Smooth muscle cell (in vitro differentiated cells): Measurements from ENCODE around the gene C4orf17. TPM values are rescaled to one million over a fixed set of nuclear protein-coding genes. Genes with fewer than 3 reads are reported as not detected.

ENCODE experiments used
- DNase-seq: peaks from one replicate; lab custom pipeline; 2025; ENCODE audit not compliant: unreplicated experiment; lab: John Stamatoyannopoulos, UW
- H2AFZ ChIP-seq: fragments of 200-600 bp; sonication (generic); 2 replicates; pipeline ENCODE4 v1.6.0; 2016; ENCODE audit warnings: antibody characterized with exemption, low read depth, mild to moderate bottlenecking
- H3F3A ChIP-seq: fragments of 200-600 bp; sonication (generic); 2 replicates; pipeline ENCODE4 v1.6.0; 2017; ENCODE audit warnings: antibody characterized with exemption, low read depth
- H3K27ac ChIP-seq: fragments of 200-600 bp; sonication (generic); 2 replicates; pipeline ENCODE4 v1.5.1; 2016; ENCODE audit warnings: low read depth, mild to moderate bottlenecking
- H3K27me3 ChIP-seq: fragments of 200-600 bp; sonication (generic); 2 replicates; pipeline ENCODE4 v1.6.1; 2016; ENCODE audit warnings: low read depth, mild to moderate bottlenecking
- H3K36me3 ChIP-seq: fragments of 200-600 bp; sonication (generic); 2 replicates; pipeline ENCODE4 v1.5.1; 2016; ENCODE audit warnings: low read depth
- H3K4me1 ChIP-seq: fragments of 200-600 bp; sonication (generic); 2 replicates; pipeline ENCODE4 v1.5.1; 2016; ENCODE audit warnings: low read depth
- H3K4me2 ChIP-seq: fragments of 200-600 bp; sonication (generic); 2 replicates; pipeline ENCODE4 v1.6.0; 2016; ENCODE audit warnings: mild to moderate bottlenecking
- H3K4me3 ChIP-seq: fragments of 200-600 bp; sonication (generic); 2 replicates; pipeline ENCODE4 v1.5.1; 2016; ENCODE audit warnings: mild to moderate bottlenecking
- H3K79me2 ChIP-seq: fragments of 200-600 bp; sonication (generic); 2 replicates; pipeline ENCODE4 v1.6.0; 2016; ENCODE audit warnings: low read depth, mild to moderate bottlenecking
- H3K9ac ChIP-seq: fragments of 200-600 bp; sonication (generic); 2 replicates; pipeline ENCODE4 v1.6.0; 2016; ENCODE audit warnings: low read depth
- H3K9me3 ChIP-seq: fragments of 200-600 bp; sonication (generic); replicated peaks from 2 replicates; pipeline ENCODE4 v1.5.1; 2016; ENCODE audit warnings: low read depth
- H4K20me1 ChIP-seq: fragments of 200-600 bp; sonication (generic); 2 replicates; pipeline ENCODE4 v1.6.0; 2016; ENCODE audit warnings: low read depth
- CTCF ChIP-seq: fragments of 200-600 bp; sonication (generic); IDR thresholded peaks from 2 replicates; pipeline ENCODE4 v1.5.1; 2017; ENCODE audit warnings: borderline replicate concordance, mild to moderate bottlenecking, antibody characterized with exemption; ENCODE audit not compliant: insufficient read depth, poor library complexity, severe bottlenecking
- WGBS: methylation state at CpG from one replicate; pipeline ENCODE4 v1.1.7; 2016; ENCODE audit warnings: low lambda C conversion rate; 5-methylcytosine and 5-hydroxymethylcytosine counted together
- polyA plus RNA-seq: library from polyadenylated mRNA; unstranded; fragments of >200 nt; fragmentation: Nextera tagmentation; extraction: Ambion mirVana; gene quantifications from 2 replicates; pipeline ENCODE4 v1.2.1, GENCODE V29; 2016
- total RNA-seq: library from RNA; depleted of rRNA; stranded (reverse); fragments of >200 nt; gene quantifications from 2 replicates; pipeline ENCODE4 v1.2.3, GENCODE V29; 2014

Gene C4orf17
- total and polyA plus RNA-seq, 2 experiments from 2014 or later, result not detected

DNA sequence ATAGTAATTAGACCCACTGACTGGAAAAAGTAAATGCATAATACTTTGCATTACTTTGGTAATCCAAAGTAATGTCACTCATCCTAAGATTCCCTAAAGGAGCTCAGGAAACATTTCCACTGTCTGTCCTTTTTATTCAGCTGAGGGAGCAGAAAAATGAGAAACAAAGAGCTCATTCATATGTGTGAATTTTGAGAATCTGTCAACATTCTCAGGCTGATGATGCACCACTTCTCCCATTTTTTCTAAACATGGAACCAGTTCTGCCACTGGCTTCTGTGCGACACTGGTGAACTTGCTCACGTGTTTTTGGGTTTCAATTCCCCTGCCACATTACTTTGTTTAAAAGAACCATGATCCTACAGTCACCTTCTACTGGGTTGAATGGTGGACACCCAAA, 47.3 kb upstream of the C4orf17 start:
- DNase-seq, result no peak
- Histone ChIP-seq H3K4me1 (no peaks in the 10 kb centered on the region), H2AFZ (no peak overlapping the region), H4K20me1 (no peaks in the 10 kb centered on the region), H3K4me3 (no peak overlapping the region), H3K27ac (peak overlapping the region; percentile 26), H3F3A (no peaks in the 10 kb centered on the region), H3K79me2 (no peaks in the 10 kb centered on the region), H3K36me3 (no peaks in the 10 kb centered on the region), H3K4me2 (no peak overlapping the region), H3K9ac (no peak overlapping the region), H3K9me3 (no peaks in the 10 kb centered on the region), H3K27me3 (no peaks in the 10 kb centered on the region)
- no peak for TF ChIP-seq CTCF
- WGBS, result 66% methylated on average over 2 of the region's 2 CpGs

GRCh38 chr4:99467887-99468286, 42.9 kb upstream of the C4orf17 start:
- no peak overlapping the region for H3K9ac ChIP-seq
- no peaks in the 10 kb centered on the region for H3K9me3 ChIP-seq
- H3K4me1 ChIP-seq, result no peaks in the 10 kb centered on the region
- no peak overlapping the region for H3K4me3 ChIP-seq
- TF ChIP-seq CTCF, result no peak
- WGBS, result 73% methylated on average over 2 of the region's 2 CpGs
- no peaks in the 10 kb centered on the region for H3K27me3 ChIP-seq
- no peaks in the 10 kb centered on the region for H3K79me2 ChIP-seq
- no peak for DNase-seq
- H3K36me3 ChIP-seq, result no peaks in the 10 kb centered on the region
- no peak overlapping the region for H3K27ac ChIP-seq
- no peak overlapping the region for H3K4me2 ChIP-seq
- no peaks in the 10 kb centered on the region for H3F3A ChIP-seq
- H4K20me1 ChIP-seq, result no peaks in the 10 kb centered on the region
- H2AFZ ChIP-seq, result no peak overlapping the region

DNA sequence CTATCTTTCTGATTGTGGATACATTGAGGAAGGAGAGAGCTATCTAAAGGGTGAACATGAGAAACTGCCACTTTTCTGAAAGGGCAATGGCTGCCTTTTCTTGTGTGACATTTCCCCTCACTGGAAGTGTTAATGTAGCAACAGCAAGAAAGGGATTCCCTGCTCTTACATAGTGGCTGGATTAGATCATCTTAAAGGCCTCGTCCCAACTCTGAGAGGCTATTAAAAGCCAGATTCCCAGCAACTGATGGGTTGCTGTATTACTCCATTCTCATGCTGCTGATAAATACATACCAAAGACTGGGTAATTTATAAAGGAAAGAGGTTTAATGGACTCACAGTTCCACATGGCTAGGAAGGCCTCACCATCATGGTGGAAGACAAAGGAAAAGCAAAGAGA, 41.9 kb upstream of the C4orf17 start:
- WGBS, result 0% methylated on average over 1 of the region's 1 CpG
- Histone ChIP-seq H3K36me3 (no peaks in the 10 kb centered on the region), H3K4me1 (no peaks in the 10 kb centered on the region), H3F3A (no peaks in the 10 kb centered on the region), H3K9ac (no peak overlapping the region), H3K4me3 (no peak overlapping the region), H4K20me1 (no peaks in the 10 kb centered on the region), H3K4me2 (no peak overlapping the region), H3K27me3 (no peaks in the 10 kb centered on the region), H2AFZ (peak overlapping the region; percentile 47), H3K79me2 (no peaks in the 10 kb centered on the region), H3K27ac (no peak overlapping the region), H3K9me3 (no peaks in the 10 kb centered on the region)
- no peak for DNase-seq
- no peak for TF ChIP-seq CTCF

- Histone ChIP-seq H3K27ac (no peak overlapping the region), H3K36me3 (no peaks in the 10 kb centered on the region), H3K79me2 (no peaks in the 10 kb centered on the region), H3K4me1 (no peaks in the 10 kb centered on the region), H3K27me3 (no peaks in the 10 kb centered on the region), H3K9ac (no peak overlapping the region), H3K9me3 (no peaks in the 10 kb centered on the region), H2AFZ (no peak overlapping the region), H3F3A (no peaks in the 10 kb centered on the region), H4K20me1 (no peaks in the 10 kb centered on the region), H3K4me3 (no peak overlapping the region), H3K4me2 (no peak overlapping the region)
- no peak for DNase-seq
- no peak for TF ChIP-seq CTCF
These were observed 39.5 kb upstream of the C4orf17 start for GRCh38 chr4:99471349-99471748.
